ENCODE results near the gene PHETA2.
"Not testable (repeated sequence)": the region's sequence is repeated elsewhere in the genome, so short reads cannot be mapped to it uniquely, and the experiment has no call there.

PHETA2 gene

DNA sequence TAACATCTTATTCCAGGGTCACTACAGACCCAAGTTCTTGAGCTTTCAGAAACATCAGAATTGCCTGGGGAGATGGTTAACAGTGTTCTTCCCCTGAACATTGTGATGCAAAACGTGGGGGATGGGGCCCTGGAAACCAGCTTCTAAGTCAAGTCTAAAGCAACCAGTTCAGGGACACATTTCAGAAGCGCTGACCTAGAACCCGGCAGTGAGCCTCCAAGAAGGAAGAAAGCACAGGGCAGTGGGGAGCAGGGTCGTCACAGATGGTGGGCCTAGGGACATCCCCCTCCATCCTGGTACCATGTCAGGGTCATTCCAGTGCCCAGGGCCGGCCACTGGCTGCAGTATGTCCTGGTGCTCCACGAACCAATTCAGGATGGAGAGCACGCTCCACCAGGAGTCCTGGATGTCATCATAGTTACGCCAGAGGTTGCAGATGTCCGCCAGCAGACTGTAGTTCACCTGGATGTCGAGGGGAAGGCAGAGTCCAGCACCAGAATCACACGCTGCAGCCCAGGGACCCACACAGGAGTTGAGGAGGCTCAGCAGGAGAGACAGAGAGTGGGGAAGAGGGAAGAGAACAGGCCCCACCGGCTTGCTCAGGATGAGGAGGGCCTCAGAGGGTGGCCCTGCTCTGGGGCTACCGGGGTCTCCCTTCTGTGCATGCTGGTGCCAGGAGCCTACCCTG lies 8.5 kb upstream of the PHETA2 start:
- H3K27ac Mint-ChIP-seq: no peak overlapping the region
- peaks cover 24% of the 10 kb centered on the region for H3K4me1 Mint-ChIP-seq
- no peaks in the 10 kb centered on the region for H3K9me3 Mint-ChIP-seq
- no peak overlapping the region for H3K4me3 Mint-ChIP-seq
- DNase-seq (no peak), ATAC-seq (no peak)
- H3K27me3 Mint-ChIP-seq: no peaks in the 10 kb centered on the region

- peaks cover 30% of the 10 kb centered on the region for H3K4me1 Mint-ChIP-seq
- no peak for DNase-seq
- H3K9me3 Mint-ChIP-seq: no peaks in the 10 kb centered on the region
- H3K27ac Mint-ChIP-seq: no peak overlapping the region
- no peak for ATAC-seq
- no peaks in the 10 kb centered on the region for H3K27me3 Mint-ChIP-seq
- H3K4me3 Mint-ChIP-seq: no peak overlapping the region
Observed at GRCh38 chr22:42066126-42066761, 7.8 kb upstream of the PHETA2 start.

- ATAC-seq (no peak), DNase-seq (no peak)
- Mint-ChIP-seq H3K27ac (no peak overlapping the region), H3K9me3 (no peaks in the 10 kb centered on the region), H3K4me1 (peaks cover 37% of the 10 kb centered on the region), H3K27me3 (no peaks in the 10 kb centered on the region), H3K4me3 (no peak overlapping the region)
Observed at GRCh38 chr22:42066937-42067336, 7.1 kb upstream of the PHETA2 start.

GRCh38 chr22:42067671-42068251 lies 6.3 kb upstream of the PHETA2 start:
- peak overlapping the region; percentile 12 to 73 for H3K27ac Mint-ChIP-seq
- DNase-seq: no peak
- no peak overlapping the region for H3K4me3 Mint-ChIP-seq
- no peak for ATAC-seq
- H3K27me3 Mint-ChIP-seq: no peaks in the 10 kb centered on the region
- H3K4me1 Mint-ChIP-seq: peaks cover 43% of the 10 kb centered on the region
- no peaks in the 10 kb centered on the region for H3K9me3 Mint-ChIP-seq

GRCh38 chr22:42068291-42068690 lies 5.8 kb upstream of the PHETA2 start:
- H3K27me3 Mint-ChIP-seq: no peaks in the 10 kb centered on the region
- H3K27ac Mint-ChIP-seq: no peak overlapping the region
- no peaks in the 10 kb centered on the region for H3K9me3 Mint-ChIP-seq
- no peak overlapping the region for H3K4me3 Mint-ChIP-seq
- peaks cover 48% of the 10 kb centered on the region for H3K4me1 Mint-ChIP-seq
- no peak for DNase-seq
- no peak for ATAC-seq

- peak overlapping the region; percentile 60 to 91 for H3K27ac Mint-ChIP-seq
- no peaks in the 10 kb centered on the region for H3K9me3 Mint-ChIP-seq
- H3K4me1 Mint-ChIP-seq: peaks cover 58% of the 10 kb centered on the region
- no peaks in the 10 kb centered on the region for H3K27me3 Mint-ChIP-seq
- DNase-seq (no peak), ATAC-seq (no peak)
- H3K4me3 Mint-ChIP-seq: peak overlapping the region; percentile 94
Observed at GRCh38 chr22:42069801-42070516, 4.1 kb upstream of the PHETA2 start.

DNA sequence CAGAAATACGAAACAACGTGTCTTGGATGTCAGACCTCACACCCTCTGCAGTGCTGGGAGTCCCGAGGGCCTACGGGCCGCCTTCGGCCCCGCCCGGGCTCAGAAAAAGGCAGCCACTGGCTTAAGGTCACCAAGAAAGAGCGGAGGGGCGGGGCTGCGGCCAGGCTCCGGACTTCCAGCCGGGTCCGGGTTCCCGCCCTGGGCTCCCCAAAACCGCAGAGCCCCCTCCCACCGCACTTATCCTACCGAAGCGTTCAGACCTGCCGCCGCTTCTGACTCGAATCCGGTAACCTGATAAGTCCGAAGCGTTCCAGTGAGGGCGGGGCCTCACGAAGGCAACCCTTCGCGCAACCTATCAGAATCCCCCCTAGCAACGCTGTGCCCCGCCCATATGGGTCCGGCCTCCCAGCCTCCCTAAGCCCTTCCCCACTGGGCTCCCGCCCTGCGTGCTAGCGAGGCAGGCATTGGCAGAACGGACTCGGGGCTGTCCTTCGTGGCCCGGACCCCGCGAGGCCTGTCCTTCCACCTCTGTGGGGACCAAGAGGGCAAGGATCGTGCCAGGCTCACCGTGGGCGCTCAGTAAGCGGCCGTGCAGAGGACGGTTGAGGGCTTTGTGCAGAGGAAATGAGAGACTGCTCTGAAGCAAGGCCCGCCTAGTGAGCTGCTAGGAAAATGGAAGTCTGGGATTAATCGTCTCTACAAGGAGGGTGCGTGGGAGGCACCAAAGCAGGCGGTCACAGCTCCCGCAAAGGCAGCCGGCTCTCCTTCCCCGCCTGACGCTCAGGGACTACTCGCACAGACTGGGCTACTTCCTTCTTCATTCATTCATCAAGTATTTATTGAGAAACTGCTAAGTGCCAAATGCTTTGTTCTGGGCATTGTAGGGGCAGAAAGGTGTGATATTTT lies 3.3 kb upstream of the PHETA2 start, which contains the start of gene NAGA:
Gene NAGA, minus strand, starts transcription at position 296 of the 906 bp plus-strand sequence. CDS start 515 bp downstream, outside the sequence.
- Mint-ChIP-seq H3K27ac (peak within 1 kb of the TSS; percentile 85 to 91), H3K27me3 (no peaks in the 10 kb centered on the region), H3K4me3 (peak within 1 kb of the TSS; percentile 94), H3K9me3 (no peaks in the 10 kb centered on the region), H3K4me1 (peaks cover 59% of the 10 kb centered on the region)
- DNase-seq (peak; percentile 86 to 93), ATAC-seq (peak; percentile 98)

GRCh38 chr22:42071508-42071907 lies 2.5 kb upstream of the PHETA2 start:
- H3K4me1 Mint-ChIP-seq: peaks cover 59% of the 10 kb centered on the region
- not testable (repeated sequence) for H3K27me3 Mint-ChIP-seq, DNase-seq, H3K9me3 Mint-ChIP-seq, ATAC-seq
- peak overlapping the region; percentile 94 for H3K4me3 Mint-ChIP-seq
- H3K27ac Mint-ChIP-seq: peak overlapping the region in 1 of 2 donors; percentile 91

- Mint-ChIP-seq H3K9me3 (no peaks in the 10 kb centered on the region), H3K27ac (peak overlapping the region in 1 of 2 donors; percentile 97), H3K27me3 (no peaks in the 10 kb centered on the region), H3K4me1 (peaks cover 52% of the 10 kb centered on the region), H3K4me3 (peak overlapping the region in 1 of 2 donors; percentile 68)
- DNase-seq: no peak
- no peak for ATAC-seq
Observed at GRCh38 chr22:42072606-42073330, 1.3 kb upstream of the PHETA2 start.

- no peak for DNase-seq
- Mint-ChIP-seq H3K4me1 (peaks cover 55% of the 10 kb centered on the region), H3K4me3 (peak overlapping the region; percentile 68 to 77), H3K9me3 (no peaks in the 10 kb centered on the region), H3K27me3 (no peaks in the 10 kb centered on the region), H3K27ac (peak overlapping the region in 1 of 2 donors; percentile 97)
- ATAC-seq: no peak
Observed at GRCh38 chr22:42073621-42074041, 417 bp upstream of the PHETA2 start.

DNA sequence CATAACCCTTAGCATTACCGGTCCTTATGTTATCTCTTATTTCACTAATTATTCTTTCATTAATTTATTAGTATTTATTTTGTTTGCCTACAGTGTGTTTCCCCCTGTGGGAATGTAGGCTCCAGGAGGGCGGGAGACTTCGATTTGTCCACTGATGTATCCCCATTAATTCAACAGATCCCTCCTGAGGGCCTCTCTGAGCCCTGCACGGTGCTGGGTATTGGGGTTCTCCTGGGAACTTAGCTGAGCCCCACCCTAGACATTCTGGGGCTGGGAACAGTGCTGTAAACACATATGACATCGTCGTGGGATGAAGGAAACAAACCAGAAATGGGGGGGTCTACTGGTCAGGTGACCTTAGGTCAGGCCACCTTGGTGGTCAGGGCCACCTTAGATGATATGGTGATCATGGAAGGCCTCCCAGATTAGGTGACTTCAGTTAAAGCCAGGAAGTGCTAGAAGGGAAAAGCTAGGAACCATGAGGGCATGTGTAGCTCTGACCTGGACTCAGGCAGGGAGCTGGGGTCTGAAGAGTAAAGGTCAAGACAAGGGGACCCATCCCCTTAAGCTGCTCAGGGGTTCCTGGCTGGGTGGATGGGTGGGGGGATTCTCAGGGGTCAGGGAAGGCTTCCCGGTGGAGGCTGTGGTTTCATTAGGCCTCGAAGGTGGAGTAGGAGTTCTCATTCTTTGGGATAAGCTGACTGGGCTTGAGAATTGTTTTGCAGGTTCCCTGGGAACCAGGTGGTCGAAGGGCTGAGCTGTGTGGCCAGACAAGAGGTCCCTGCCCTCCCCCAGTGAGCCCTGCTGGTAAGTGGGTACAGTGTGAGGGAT lies 1.0 kb downstream of the PHETA2 start:
- Mint-ChIP-seq H3K27ac (peak overlapping the region; percentile 63 to 90), H3K9me3 (no peaks in the 10 kb centered on the region), H3K4me1 (peaks cover 57% of the 10 kb centered on the region)

GRCh38 chr22:42076764-42077485 lies 2.9 kb downstream of the PHETA2 start:
- H3K27me3 Mint-ChIP-seq: no peaks in the 10 kb centered on the region
- DNase-seq (no peak), ATAC-seq (no peak)
- H3K4me1 Mint-ChIP-seq: peaks cover 52% of the 10 kb centered on the region
- no peak overlapping the region for H3K4me3 Mint-ChIP-seq
- no peaks in the 10 kb centered on the region for H3K9me3 Mint-ChIP-seq
- H3K27ac Mint-ChIP-seq: no peak overlapping the region

More for the DNA sequence above, 1.0 kb downstream of the PHETA2 start:
- Mint-ChIP-seq H3K27me3 (no peaks in the 10 kb centered on the region), H3K4me3 (peak overlapping the region; percentile 76 to 79)
- ATAC-seq: no peak
- no peak for DNase-seq

DNA sequence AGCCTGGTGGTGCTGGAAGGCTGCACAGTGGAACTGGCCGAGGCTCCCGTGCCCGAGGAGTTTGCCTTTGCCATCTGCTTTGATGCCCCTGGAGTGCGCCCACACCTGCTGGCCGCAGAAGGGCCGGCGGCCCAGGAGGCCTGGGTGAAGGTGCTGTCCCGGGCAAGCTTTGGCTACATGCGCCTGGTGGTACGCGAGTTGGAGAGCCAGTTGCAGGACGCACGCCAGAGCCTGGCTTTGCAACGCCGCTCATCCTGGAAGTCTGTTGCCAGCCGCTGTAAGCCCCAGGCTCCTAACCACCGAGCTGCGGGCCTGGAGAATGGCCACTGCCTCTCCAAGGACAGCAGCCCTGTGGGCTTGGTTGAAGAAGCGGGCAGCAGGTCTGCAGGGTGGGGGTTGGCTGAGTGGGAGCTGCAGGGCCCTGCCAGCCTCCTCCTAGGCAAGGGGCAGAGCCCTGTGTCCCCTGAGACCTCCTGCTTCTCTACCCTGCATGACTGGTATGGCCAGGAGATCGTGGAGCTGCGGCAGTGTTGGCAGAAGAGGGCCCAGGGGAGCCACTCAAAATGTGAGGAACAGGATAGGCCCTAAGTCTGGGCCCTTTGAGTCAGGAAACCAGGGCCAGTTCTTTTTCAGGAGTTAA lies 3.6 kb downstream of the PHETA2 start:
- Mint-ChIP-seq H3K27ac (no peak overlapping the region), H3K4me1 (peaks cover 52% of the 10 kb centered on the region)

More for the DNA sequence above, 3.6 kb downstream of the PHETA2 start:
- ATAC-seq: no peak
- no peaks in the 10 kb centered on the region for H3K9me3 Mint-ChIP-seq
- H3K4me3 Mint-ChIP-seq: no peak overlapping the region
- no peaks in the 10 kb centered on the region for H3K27me3 Mint-ChIP-seq
- no peak for DNase-seq

Data from stimulated activated naive CD8-positive, alpha-beta T cell treated with anti-CD3 and anti-CD28 coated beads, Interleukin-15, amount 100 ng/mL, for 72 hours (primary cell).